Calu3 (cell line): Measurements from ENCODE around the gene PCDHA12. TPM values are rescaled to one million over a fixed set of nuclear protein-coding genes. Genes with fewer than 3 reads are reported as not detected.
A peak's percentile ranks its signal among the peaks of the same experiment; 100 is the strongest.
"Not testable (repeated sequence)": the region's sequence is repeated elsewhere in the genome, so short reads cannot be mapped to it uniquely, and the experiment has no call there.

Source experiments
- Bru-seq: library from RNA; stranded (reverse); fragments of 400-500 nt; gene quantifications from one replicate; lab custom pipeline; 2021; lab: Mats Ljungman, UMichigan
- BruChase-seq, 2 experiments: library from RNA; stranded (reverse); fragments of 400-500 nt; gene quantifications; one replicate each; lab custom pipeline; 2021; lab: Mats Ljungman, UMichigan
- BruUV-seq: library from RNA; stranded (reverse); fragments of 400-500 nt; replicated peaks from 2 replicates; lab custom pipeline; 2021; lab: Mats Ljungman, UMichigan
- CTCF ChIA-PET: fragments of 300-600 bp; sonication (Branson Sonifier 250); formaldehyde crosslinking; loops from one replicate; lab custom pipeline; 2022; ENCODE audit warnings: antibody characterized with exemption; lab: Charles Lee
- DNase-seq: peaks from one replicate; pipeline ENCODE4 v3.0.0; 2022
- H3K27ac Mint-ChIP-seq: one replicate; pipeline ENCODE4 v1.8.0; 2022; ENCODE audit warnings: mixed read lengths; ENCODE audit not compliant: unreplicated experiment
- H3K27me3 Mint-ChIP-seq: one replicate; pipeline ENCODE4 v1.8.0; 2022; ENCODE audit warnings: mixed read lengths; ENCODE audit not compliant: unreplicated experiment
- H3K36me3 Mint-ChIP-seq: one replicate; pipeline ENCODE4 v1.8.0; 2022; ENCODE audit warnings: mild to moderate bottlenecking, moderate library complexity, mixed read lengths; ENCODE audit not compliant: insufficient read depth, unreplicated experiment
- H3K4me1 Mint-ChIP-seq: one replicate; pipeline ENCODE4 v1.8.0; 2022; ENCODE audit warnings: mild to moderate bottlenecking, low read depth, mixed read lengths; ENCODE audit not compliant: unreplicated experiment
- H3K4me3 Mint-ChIP-seq: one replicate; pipeline ENCODE4 v1.8.0; 2022; ENCODE audit warnings: mild to moderate bottlenecking, low read depth, moderate library complexity, mixed read lengths; ENCODE audit not compliant: unreplicated experiment
- H3K9me3 Mint-ChIP-seq: one replicate; pipeline ENCODE4 v1.8.0; 2022; ENCODE audit warnings: low read depth, mixed read lengths; ENCODE audit not compliant: unreplicated experiment
- intact Hi-C: fragments of 100-400 bp; cut with micrococcal nuclease; formaldehyde crosslinking; loops from one replicate; pipeline ENCODE4 v1.10.0; 2022; ENCODE audit not compliant: unreplicated experiment
- long read RNA-seq: library from polyadenylated mRNA; stranded (forward); transcript quantifications from one replicate; pipeline ENCODE4 v2.0.0, GENCODE V29; 2022
- total RNA-seq: library from RNA; stranded (reverse); gene quantifications from 2 replicates; pipeline ENCODE4 v1.2.3, GENCODE V29; 2022
- TF ChIP-seq, protein P1 (sequence below): fragments of 200-600 bp; IDR thresholded peaks from one replicate; pipeline ENCODE4 v1.8.0; 2022; ENCODE audit warnings: antibody characterized with exemption; ENCODE audit not compliant: unreplicated experiment

Gene PCDHA12, protein sequence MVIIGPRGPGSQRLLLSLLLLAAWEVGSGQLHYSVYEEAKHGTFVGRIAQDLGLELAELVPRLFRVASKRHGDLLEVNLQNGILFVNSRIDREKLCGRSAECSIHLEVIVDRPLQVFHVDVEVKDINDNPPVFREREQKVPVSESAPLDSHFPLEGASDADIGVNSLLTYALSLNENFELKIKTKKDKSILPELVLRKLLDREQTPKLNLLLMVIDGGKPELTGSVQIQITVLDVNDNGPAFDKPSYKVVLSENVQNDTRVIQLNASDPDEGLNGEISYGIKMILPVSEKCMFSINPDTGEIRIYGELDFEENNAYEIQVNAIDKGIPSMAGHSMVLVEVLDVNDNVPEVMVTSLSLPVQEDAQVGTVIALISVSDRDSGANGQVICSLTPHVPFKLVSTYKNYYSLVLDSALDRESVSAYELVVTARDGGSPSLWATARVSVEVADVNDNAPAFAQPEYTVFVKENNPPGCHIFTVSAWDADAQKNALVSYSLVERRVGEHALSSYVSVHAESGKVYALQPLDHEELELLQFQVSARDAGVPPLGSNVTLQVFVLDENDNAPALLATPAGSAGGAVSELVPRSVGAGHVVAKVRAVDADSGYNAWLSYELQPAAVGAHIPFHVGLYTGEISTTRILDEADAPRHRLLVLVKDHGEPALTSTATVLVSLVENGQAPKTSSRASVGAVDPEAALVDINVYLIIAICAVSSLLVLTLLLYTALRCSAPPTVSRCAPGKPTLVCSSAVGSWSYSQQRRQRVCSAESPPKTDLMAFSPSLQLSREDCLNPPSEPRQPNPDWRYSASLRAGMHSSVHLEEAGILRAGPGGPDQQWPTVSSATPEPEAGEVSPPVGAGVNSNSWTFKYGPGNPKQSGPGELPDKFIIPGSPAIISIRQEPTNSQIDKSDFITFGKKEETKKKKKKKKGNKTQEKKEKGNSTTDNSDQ
- 0.64 and 0.78 TPM in 2 replicates for total RNA-seq
- percentile 34 among the genes with signal in this experiment for Bru-seq, nascent RNA
- BruChase-seq, experiment 1, labeled RNA remaining after a 6-hour chase: percentile 51 among the genes with signal in this experiment
- percentile 42 among the genes with signal in this experiment for BruChase-seq, experiment 2, labeled RNA remaining after a 2-hour chase
- long read RNA-seq: 0 reads

DNA sequence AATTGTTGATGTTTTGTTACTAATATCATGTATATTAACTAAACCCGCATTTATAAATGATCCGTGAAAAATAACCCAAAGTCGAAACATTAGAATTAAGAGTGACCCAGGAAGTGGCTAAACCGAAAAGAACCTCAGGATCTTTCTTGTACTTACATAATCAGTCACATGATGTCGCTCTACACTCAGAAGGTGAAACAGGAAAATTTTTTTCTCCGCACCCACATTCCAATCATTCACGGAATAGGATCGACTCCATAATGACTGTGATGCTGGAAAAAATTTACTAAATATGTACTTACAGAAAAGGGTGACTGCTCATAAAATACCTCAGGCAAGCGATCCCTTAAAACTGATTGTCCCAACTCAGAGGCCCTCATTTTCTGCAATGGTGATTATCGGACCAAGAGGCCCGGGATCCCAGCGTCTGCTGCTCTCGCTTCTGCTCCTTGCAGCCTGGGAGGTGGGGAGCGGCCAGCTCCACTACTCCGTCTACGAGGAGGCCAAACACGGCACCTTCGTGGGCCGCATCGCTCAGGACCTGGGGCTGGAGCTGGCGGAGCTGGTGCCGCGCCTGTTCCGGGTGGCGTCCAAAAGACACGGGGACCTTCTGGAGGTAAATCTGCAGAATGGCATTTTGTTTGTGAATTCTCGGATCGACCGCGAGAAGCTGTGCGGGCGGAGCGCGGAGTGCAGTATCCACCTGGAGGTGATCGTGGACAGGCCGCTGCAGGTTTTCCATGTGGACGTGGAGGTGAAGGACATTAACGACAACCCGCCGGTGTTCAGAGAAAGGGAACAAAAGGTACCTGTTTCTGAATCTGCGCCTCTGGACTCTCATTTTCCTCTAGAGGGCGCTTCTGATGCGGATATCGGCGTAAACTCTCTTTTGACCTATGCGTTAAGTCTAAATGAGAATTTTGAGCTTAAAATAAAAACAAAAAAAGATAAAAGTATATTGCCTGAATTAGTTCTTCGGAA lies at the start of gene PCDHA12:
Gene PCDHA12 (plus strand): TSS at position 224 of the 981 bp plus-strand sequence. CDS start 165 bp downstream, at position 389.
- no peaks in the 10 kb centered on the region for H3K27me3 Mint-ChIP-seq
- no peak within 1 kb of the TSS for H3K4me3 Mint-ChIP-seq
- TF ChIP-seq, protein P1, sequence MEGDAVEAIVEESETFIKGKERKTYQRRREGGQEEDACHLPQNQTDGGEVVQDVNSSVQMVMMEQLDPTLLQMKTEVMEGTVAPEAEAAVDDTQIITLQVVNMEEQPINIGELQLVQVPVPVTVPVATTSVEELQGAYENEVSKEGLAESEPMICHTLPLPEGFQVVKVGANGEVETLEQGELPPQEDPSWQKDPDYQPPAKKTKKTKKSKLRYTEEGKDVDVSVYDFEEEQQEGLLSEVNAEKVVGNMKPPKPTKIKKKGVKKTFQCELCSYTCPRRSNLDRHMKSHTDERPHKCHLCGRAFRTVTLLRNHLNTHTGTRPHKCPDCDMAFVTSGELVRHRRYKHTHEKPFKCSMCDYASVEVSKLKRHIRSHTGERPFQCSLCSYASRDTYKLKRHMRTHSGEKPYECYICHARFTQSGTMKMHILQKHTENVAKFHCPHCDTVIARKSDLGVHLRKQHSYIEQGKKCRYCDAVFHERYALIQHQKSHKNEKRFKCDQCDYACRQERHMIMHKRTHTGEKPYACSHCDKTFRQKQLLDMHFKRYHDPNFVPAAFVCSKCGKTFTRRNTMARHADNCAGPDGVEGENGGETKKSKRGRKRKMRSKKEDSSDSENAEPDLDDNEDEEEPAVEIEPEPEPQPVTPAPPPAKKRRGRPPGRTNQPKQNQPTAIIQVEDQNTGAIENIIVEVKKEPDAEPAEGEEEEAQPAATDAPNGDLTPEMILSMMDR: no peak
- H3K4me1 Mint-ChIP-seq: no peaks in the 10 kb centered on the region
- no TSS peak for BruUV-seq
- no peak for DNase-seq
- CTCF ChIA-PET: no interaction called here
- H3K36me3 Mint-ChIP-seq: no peaks in the 10 kb centered on the region
- intact Hi-C loops: loop anchor here (2.0 kb wide), 1 partner anchor 165 kb away; no protein-coding TSS in a partner anchor
- peaks cover 2% of the 10 kb centered on the region for H3K9me3 Mint-ChIP-seq
- no peak within 1 kb of the TSS for H3K27ac Mint-ChIP-seq

DNA sequence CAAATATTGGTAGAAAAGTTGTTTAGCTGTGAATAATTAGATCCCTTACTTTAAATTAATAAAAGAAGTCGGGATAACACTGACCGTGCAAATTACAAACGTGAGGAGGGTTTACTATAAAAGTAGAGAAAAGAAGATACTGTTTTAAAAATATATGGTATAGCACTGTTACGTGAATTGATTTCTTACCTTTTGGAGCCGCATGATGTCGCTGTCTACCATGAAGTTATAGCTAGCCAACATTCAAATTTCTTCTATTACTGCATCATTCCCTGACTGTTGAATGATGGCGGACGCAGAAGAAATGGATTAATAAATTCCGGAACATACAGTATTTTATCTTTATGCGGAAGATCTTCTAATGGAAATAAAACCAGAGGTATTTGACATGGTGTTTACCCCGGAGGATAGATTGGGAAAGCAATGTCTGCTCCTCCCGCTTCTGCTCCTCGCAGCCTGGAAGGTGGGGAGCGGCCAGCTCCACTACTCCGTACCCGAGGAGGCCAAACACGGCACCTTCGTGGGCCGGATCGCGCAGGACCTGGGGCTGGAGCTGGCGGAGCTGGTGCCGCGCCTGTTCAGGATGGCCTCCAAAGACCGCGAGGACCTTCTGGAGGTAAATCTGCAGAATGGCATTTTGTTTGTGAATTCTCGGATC lies 47.3 kb upstream of the PCDHA12 start, which contains the start of gene PCDHA6:
Gene PCDHA6 (plus strand): TSS at position 257 of the 658 bp plus-strand sequence. CDS start 132 bp downstream, at position 389.
- H3K27ac Mint-ChIP-seq: no peak within 1 kb of the TSS
- DNase-seq: no peak
- H3K4me3 Mint-ChIP-seq: no peak within 1 kb of the TSS
- no peaks in the 10 kb centered on the region for H3K27me3 Mint-ChIP-seq
- TF ChIP-seq, protein P1: no peak
- peaks cover 15% of the 10 kb centered on the region for H3K9me3 Mint-ChIP-seq
- intact Hi-C loops: no loop called here
- no peaks in the 10 kb centered on the region for H3K4me1 Mint-ChIP-seq
- H3K36me3 Mint-ChIP-seq: no peaks in the 10 kb centered on the region
- CTCF ChIA-PET: interaction anchor here (0.7 kb wide), 1 partner anchor 272 kb away, joined by 3 read pairs; the partner anchor contains the start of gene PCDHB3
- no TSS peak for BruUV-seq

DNA sequence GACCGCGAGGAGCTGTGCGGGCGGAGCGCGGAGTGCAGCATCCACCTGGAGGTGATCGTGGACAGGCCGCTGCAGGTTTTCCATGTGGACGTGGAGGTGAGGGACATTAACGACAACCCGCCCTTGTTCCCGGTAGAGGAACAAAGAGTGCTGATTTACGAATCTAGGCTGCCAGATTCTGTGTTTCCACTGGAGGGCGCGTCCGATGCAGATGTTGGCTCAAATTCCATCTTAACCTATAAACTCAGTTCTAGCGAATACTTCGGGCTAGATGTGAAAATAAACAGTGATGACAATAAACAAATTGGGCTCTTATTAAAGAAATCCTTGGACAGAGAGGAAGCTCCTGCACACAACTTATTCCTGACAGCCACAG lies 46.8 kb upstream of the PCDHA12 start:
- Mint-ChIP-seq H3K27me3 (no peaks in the 10 kb centered on the region), H3K9me3 (peaks cover 16% of the 10 kb centered on the region), H3K4me1 (no peaks in the 10 kb centered on the region), H3K36me3 (no peaks in the 10 kb centered on the region), H3K27ac (no peak overlapping the region), H3K4me3 (no peak overlapping the region)
- intact Hi-C loops: no loop called here
- TF ChIP-seq, protein P1: no peak
- no TSS peak for BruUV-seq
- CTCF ChIA-PET: no interaction called here
- DNase-seq: no peak

DNA sequence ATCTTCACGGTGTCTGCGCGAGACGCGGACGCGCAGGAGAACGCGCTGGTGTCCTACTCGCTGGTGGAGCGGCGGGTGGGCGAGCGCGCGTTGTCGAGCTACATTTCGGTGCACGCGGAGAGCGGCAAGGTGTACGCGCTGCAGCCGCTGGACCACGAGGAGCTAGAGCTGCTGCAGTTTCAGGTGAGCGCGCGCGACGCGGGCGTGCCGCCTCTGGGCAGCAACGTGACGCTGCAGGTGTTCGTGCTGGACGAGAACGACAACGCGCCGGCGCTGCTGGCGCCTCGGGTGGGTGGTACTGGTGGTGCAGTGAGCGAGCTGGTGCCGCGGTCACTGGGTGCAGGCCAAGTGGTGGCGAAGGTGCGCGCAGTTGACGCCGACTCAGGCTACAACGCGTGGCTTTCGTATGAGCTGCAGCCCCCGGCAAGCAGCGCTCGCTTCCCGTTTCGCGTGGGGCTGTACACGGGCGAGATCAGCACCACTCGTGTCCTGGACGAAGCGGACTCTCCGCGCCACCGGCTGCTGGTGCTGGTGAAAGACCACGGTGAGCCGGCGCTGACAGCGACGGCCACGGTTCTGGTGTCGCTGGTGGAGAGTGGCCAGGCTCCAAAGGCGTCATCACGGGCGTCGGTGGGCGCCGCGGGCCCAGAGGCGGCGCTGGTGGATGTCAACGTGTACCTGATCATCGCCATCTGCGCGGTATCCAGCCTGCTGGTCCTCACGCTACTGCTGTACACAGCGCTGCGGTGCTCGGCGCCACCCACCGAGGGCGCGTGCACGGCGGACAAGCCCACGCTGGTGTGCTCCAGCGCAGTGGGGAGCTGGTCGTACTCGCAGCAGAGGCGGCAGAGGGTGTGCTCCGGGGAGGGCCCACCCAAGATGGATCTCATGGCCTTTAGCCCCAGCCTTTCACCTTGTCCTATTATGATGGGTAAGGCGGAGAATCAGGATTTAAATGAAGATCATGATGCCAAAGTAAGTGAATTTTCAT lies 45.3 kb upstream of the PCDHA12 start:
- not testable (repeated sequence) for BruUV-seq, H3K36me3 Mint-ChIP-seq, H3K27ac Mint-ChIP-seq

More for the DNA sequence above, 45.3 kb upstream of the PCDHA12 start:
- DNase-seq, H3K4me3 Mint-ChIP-seq, intact Hi-C loops, H3K4me1 Mint-ChIP-seq, CTCF ChIA-PET, H3K27me3 Mint-ChIP-seq: not testable (repeated sequence)
- peaks cover 18% of the 10 kb centered on the region for H3K9me3 Mint-ChIP-seq
